HAP-1 (cell line): ENCODE results near the gene TEX52.

Source experiments
- DNase-seq, 2 experiments: peaks; one replicate each; pipeline ENCODE4 v3.0.0-alpha.2; 2016 to 2020; ENCODE audit warnings: low spot score in 2 of 2
- H3K27me3 ChIP-seq: fragments of 250-450 bp; sonication (Bioruptor Pico); 2 replicates; pipeline ENCODE4 v1.5.1; 2020; ENCODE audit warnings: low read depth, mild to moderate bottlenecking, moderate library complexity
- H3K36me3 ChIP-seq: fragments of 250-450 bp; sonication (Bioruptor Pico); replicated peaks from 2 replicates; pipeline ENCODE4 v1.5.1; 2020; ENCODE audit warnings: mild to moderate bottlenecking
- H3K4me1 ChIP-seq: fragments of 250-450 bp; sonication (Bioruptor Pico); 2 replicates; pipeline ENCODE4 v1.5.1; 2020; ENCODE audit warnings: mild to moderate bottlenecking
- H3K4me3 ChIP-seq: fragments of 250-450 bp; sonication (Bioruptor Pico); 2 replicates; pipeline ENCODE4 v1.5.1; 2020; ENCODE audit warnings: mild to moderate bottlenecking, moderate library complexity
- H3K9me3 ChIP-seq: fragments of 250-450 bp; sonication (Bioruptor Pico); 2 replicates; pipeline ENCODE4 v1.5.1; 2020; ENCODE audit warnings: mild to moderate bottlenecking, moderate library complexity
- in situ Hi-C: fragments of 300-500 bp; cut with MboI; formaldehyde crosslinking; loops from 3 replicates; pipeline ENCODE4 v1.14.3; 2020; ENCODE audit warnings: low sequenced_read_pairs, inconsistent platforms, mixed read lengths

The TEX52 gene

GRCh38 chr12:2833327-2833726 lies 23.5 kb downstream of the TEX52 start:
- peaks cover 16% of the 10 kb centered on the region for H3K36me3 ChIP-seq
- no peak overlapping the region for H3K4me3 ChIP-seq
- H3K4me1 ChIP-seq, result no peaks in the 10 kb centered on the region
- in situ Hi-C loops, result no loop called here
- DNase-seq, result no peak
- no peaks in the 10 kb centered on the region for H3K9me3 ChIP-seq
- no peaks in the 10 kb centered on the region for H3K27me3 ChIP-seq

GRCh38 chr12:2832550-2833127 lies 24.2 kb downstream of the TEX52 start:
- Histone ChIP-seq H3K4me3 (no peak overlapping the region), H3K27me3 (no peaks in the 10 kb centered on the region), H3K36me3 (peaks cover 23% of the 10 kb centered on the region), H3K9me3 (no peaks in the 10 kb centered on the region), H3K4me1 (no peaks in the 10 kb centered on the region)
- in situ Hi-C loops, result no loop called here
- DNase-seq, result no peak

GRCh38 chr12:2829275-2829674 lies 27.6 kb downstream of the TEX52 start:
- Histone ChIP-seq H3K27me3 (no peaks in the 10 kb centered on the region), H3K4me1 (peaks cover 3% of the 10 kb centered on the region), H3K9me3 (no peaks in the 10 kb centered on the region), H3K4me3 (no peak overlapping the region), H3K36me3 (peaks cover 56% of the 10 kb centered on the region)
- in situ Hi-C loops, result no loop called here
- no peak for DNase-seq

- Histone ChIP-seq H3K36me3 (peaks cover 80% of the 10 kb centered on the region), H3K4me3 (no peak overlapping the region), H3K9me3 (no peaks in the 10 kb centered on the region), H3K4me1 (peaks cover 3% of the 10 kb centered on the region), H3K27me3 (no peaks in the 10 kb centered on the region)
- DNase-seq, result no peak
- in situ Hi-C loops, result no loop called here
Measured at GRCh38 chr12:2826721-2827515, 29.9 kb downstream of the TEX52 start.

GRCh38 chr12:2826036-2826435 lies 30.8 kb downstream of the TEX52 start:
- Histone ChIP-seq H3K36me3 (peaks cover 86% of the 10 kb centered on the region), H3K4me1 (peaks cover 3% of the 10 kb centered on the region), H3K27me3 (no peaks in the 10 kb centered on the region), H3K9me3 (no peaks in the 10 kb centered on the region), H3K4me3 (no peak overlapping the region)
- no peak for DNase-seq
- in situ Hi-C loops, result no loop called here

GRCh38 chr12:2825132-2825531 lies 31.7 kb downstream of the TEX52 start:
- Histone ChIP-seq H3K9me3 (no peaks in the 10 kb centered on the region), H3K36me3 (peaks cover 86% of the 10 kb centered on the region), H3K27me3 (no peaks in the 10 kb centered on the region), H3K4me3 (no peak overlapping the region), H3K4me1 (peaks cover 3% of the 10 kb centered on the region)
- no peak for DNase-seq
- in situ Hi-C loops, result no loop called here

GRCh38 chr12:2824541-2824940 lies 32.3 kb downstream of the TEX52 start:
- Histone ChIP-seq H3K4me1 (peaks cover 3% of the 10 kb centered on the region), H3K36me3 (peaks cover 86% of the 10 kb centered on the region)
- DNase-seq, result no peak

GRCh38 chr12:2823483-2823882 lies 33.4 kb downstream of the TEX52 start:
- H3K27me3 ChIP-seq, result no peaks in the 10 kb centered on the region
- DNase-seq, result no peak
- no peak overlapping the region for H3K4me3 ChIP-seq
- H3K36me3 ChIP-seq, result peaks cover 79% of the 10 kb centered on the region
- H3K9me3 ChIP-seq, result no peaks in the 10 kb centered on the region
- H3K4me1 ChIP-seq, result peaks cover 3% of the 10 kb centered on the region
- in situ Hi-C loops, result no loop called here

More at GRCh38 chr12:2824541-2824940, 32.3 kb downstream of the TEX52 start:
- H3K4me3 ChIP-seq, result no peak overlapping the region
- no peaks in the 10 kb centered on the region for H3K27me3 ChIP-seq
- H3K9me3 ChIP-seq, result no peaks in the 10 kb centered on the region
- in situ Hi-C loops, result no loop called here

GRCh38 chr12:2820432-2820831 lies 36.4 kb downstream of the TEX52 start:
- Histone ChIP-seq H3K4me3 (no peak overlapping the region), H3K9me3 (no peaks in the 10 kb centered on the region), H3K4me1 (peaks cover 3% of the 10 kb centered on the region), H3K36me3 (peaks cover 65% of the 10 kb centered on the region), H3K27me3 (no peaks in the 10 kb centered on the region)
- in situ Hi-C loops, result no loop called here
- DNase-seq, result no peak

- no peaks in the 10 kb centered on the region for H3K9me3 ChIP-seq
- no peak for DNase-seq
- peaks cover 63% of the 10 kb centered on the region for H3K36me3 ChIP-seq
- H3K27me3 ChIP-seq, result no peaks in the 10 kb centered on the region
- in situ Hi-C loops, result no loop called here
- no peak overlapping the region for H3K4me3 ChIP-seq
- H3K4me1 ChIP-seq, result peaks cover under 1% of the 10 kb centered on the region
Measured at GRCh38 chr12:2819810-2820209, 37.0 kb downstream of the TEX52 start.

- H3K4me3 ChIP-seq, result peak overlapping the region; percentile 94
- H3K27me3 ChIP-seq, result no peaks in the 10 kb centered on the region
- H3K9me3 ChIP-seq, result no peaks in the 10 kb centered on the region
- H3K36me3 ChIP-seq, result peaks cover 20% of the 10 kb centered on the region
- in situ Hi-C loops, result no loop called here
- DNase-seq, result peak; percentile 68 to 81
- H3K4me1 ChIP-seq, result peaks cover 4% of the 10 kb centered on the region
Measured at GRCh38 chr12:2813214-2814185, 43.3 kb downstream of the TEX52 start.

GRCh38 chr12:2812290-2813213 lies 44.3 kb downstream of the TEX52 start, which contains the start of gene ITFG2:
Gene ITFG2, plus strand, starts transcription at chr12:2812668. Its CDS starts 93 bp downstream, at chr12:2812761.
- peaks cover 4% of the 10 kb centered on the region for H3K4me1 ChIP-seq
- peak; percentile 98 to 99 for DNase-seq
- no peaks in the 10 kb centered on the region for H3K27me3 ChIP-seq
- H3K4me3 ChIP-seq, result peak within 1 kb of the TSS; percentile 94
- H3K9me3 ChIP-seq, result no peaks in the 10 kb centered on the region
- H3K36me3 ChIP-seq, result peaks cover 10% of the 10 kb centered on the region
- in situ Hi-C loops, result no loop called here

- Histone ChIP-seq H3K4me3 (peak overlapping the region; percentile 94), H3K9me3 (no peaks in the 10 kb centered on the region), H3K27me3 (no peaks in the 10 kb centered on the region), H3K4me1 (peaks cover 4% of the 10 kb centered on the region), H3K36me3 (peaks cover 13% of the 10 kb centered on the region)
- no peak for DNase-seq
- in situ Hi-C loops, result no loop called here
Measured at GRCh38 chr12:2811801-2812200, 45.0 kb downstream of the TEX52 start.
